NCI-H1105 (cell line): ENCODE data around the gene ETV3L.

Source experiments
- DNase-seq: peaks from one replicate; lab custom pipeline; 2025; lab: John Stamatoyannopoulos, UW

The ETV3L gene

GRCh38 chr1:157099633-157100009 is at the start of gene ETV3L:
Gene ETV3L (minus strand): TSS chr1:157099808. CDS start chr1:157099523, 285 bp downstream.
- no peak for DNase-seq

GRCh38 chr1:157147906-157148700 is 48.5 kb upstream of the ETV3L start:
- DNase-seq: no peak

DNA sequence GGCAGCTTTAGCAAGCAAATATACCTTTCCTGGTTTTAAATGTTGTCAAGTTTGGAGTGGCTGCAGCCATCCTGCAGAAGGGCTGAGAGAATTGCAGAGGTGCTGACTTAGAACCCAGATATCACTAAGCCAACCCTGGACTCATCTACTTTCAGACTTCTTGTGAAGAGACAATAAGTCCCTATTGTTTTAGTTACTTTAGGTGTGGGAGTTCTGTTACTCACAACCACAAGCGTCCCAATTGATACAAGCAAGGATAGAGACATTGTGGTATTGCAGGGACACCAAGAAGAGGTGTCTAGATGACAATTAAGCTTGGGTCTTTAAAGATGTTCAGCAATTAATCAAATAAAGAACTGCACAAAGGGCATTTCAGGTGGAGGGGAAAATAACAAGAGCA is 47.4 kb upstream of the ETV3L start:
- no peak for DNase-seq

GRCh38 chr1:157146244-157146643 is 46.6 kb upstream of the ETV3L start:
- DNase-seq: no peak

DNA sequence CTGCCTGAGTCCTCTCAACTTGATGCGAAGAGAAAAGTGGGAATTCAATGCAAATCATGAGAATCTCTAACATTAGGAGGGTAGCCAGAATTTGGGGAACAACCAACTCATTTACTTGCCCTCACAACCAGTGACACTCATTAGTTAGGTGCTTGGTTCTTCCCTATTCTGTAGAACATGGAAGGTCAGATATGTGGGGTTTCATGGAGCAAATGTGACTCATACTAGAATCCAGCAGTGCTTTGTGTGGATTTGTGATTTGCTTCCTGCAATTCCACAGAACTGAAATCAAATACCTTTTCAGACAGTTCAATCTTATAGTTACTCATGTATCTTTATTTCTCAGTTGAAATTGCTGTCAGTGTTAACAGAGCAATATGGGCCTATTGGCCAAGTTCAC is 45.5 kb upstream of the ETV3L start:
- no peak for DNase-seq

DNA sequence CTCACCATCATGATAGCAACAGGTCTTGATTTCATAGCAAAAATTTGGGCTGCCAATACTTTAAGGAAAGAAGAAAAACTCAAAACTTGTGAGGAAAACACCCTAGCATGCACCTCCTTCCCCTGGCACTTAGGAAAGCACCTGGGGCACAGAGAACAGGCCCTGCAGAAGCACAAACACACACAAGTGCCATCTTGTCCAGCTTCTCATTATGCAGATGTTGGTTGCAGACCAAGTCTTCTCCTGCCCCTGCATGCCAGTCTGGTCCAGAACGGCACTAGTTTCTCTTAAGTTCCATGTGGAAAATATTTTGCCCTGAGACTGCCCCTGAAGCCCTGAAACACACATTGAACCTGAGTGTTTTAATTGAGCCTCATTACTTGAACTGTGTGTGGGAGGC is 44.9 kb upstream of the ETV3L start:
- no peak for DNase-seq

DNA sequence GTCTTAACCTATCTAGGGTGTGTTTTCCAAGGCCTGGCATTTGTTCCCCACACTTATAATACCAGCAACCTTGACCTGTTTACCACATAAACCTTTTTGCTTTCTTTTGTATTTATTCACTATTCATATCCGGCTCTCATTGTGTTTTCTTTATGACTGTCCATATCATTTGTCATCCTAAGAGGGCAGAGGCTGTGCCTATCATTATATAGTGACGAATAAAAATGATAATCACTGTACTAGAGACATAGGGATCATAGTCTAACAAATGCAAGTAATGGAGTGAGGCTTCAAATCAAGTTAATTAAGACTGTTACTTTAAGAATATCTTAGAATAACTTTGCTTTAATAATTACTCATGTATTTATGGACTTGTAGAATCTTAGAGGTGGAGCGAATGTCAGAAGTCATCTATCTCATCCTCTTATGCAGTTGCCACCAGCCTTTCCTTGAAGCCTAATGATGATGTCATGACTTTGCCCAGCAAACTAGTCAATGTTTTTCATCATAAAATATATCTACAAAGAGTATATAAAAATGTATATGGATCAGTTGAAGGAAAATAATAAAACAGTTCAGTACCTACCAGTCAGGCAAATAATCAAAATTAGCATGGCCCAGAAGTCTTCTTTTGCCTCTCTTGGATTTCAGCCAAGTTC is 43.3 kb upstream of the ETV3L start:
- no peak for DNase-seq

DNA sequence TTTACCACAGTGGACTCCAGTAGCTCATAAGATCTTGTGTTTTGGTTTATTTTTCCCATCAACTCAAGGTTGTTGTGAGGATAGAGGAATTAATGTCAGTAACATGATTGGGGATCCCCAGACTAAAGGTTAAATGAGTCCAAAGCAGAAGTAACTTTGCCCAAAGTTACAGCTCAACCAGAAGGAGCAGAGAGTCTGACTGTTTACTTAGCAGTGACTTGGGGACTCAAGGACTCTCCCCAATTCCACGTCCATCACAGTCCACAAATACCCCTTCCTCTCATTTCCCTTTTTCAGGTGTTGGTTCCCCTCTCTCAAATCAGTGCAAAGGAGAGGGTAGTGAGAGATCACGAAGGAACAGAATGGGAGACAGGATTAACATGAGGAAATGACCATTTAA is 42.6 kb upstream of the ETV3L start:
- DNase-seq: no peak

GRCh38 chr1:157141212-157141855 is 41.7 kb upstream of the ETV3L start:
- DNase-seq: no peak

DNA sequence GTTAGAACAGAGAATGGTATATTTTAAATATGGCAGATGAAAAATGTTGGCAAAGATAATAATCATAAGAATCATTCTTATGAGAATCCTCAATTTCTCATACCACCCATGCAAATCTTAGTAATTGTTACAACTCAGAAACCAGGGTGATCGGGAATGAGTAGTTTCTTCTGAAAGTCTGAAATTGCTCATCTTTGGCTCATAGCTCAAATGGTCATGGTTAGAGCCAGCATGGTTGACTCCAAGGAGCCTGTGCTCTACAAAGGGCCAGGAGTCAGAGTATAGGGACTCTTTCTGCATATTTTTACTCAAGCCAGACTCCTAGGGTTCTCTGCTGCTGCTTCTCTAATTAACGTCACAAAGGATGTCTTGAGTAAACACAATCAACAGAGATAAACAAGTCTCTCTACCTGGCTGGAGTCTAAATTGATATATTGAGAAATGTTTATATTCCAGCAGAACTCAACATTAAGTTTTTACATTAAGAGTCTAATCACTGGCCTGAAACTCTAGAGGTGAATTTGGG is 40.5 kb upstream of the ETV3L start:
- DNase-seq: no peak

GRCh38 chr1:157139052-157139715 is 39.6 kb upstream of the ETV3L start:
- no peak for DNase-seq

- DNase-seq: peak; percentile 85
Observed at GRCh38 chr1:157138220-157139051, 38.8 kb upstream of the ETV3L start, which contains the start of gene ETV3. Gene ETV3 (minus strand): TSS chr1:157138395. CDS start chr1:157136352, 2,043 bp downstream.

DNA sequence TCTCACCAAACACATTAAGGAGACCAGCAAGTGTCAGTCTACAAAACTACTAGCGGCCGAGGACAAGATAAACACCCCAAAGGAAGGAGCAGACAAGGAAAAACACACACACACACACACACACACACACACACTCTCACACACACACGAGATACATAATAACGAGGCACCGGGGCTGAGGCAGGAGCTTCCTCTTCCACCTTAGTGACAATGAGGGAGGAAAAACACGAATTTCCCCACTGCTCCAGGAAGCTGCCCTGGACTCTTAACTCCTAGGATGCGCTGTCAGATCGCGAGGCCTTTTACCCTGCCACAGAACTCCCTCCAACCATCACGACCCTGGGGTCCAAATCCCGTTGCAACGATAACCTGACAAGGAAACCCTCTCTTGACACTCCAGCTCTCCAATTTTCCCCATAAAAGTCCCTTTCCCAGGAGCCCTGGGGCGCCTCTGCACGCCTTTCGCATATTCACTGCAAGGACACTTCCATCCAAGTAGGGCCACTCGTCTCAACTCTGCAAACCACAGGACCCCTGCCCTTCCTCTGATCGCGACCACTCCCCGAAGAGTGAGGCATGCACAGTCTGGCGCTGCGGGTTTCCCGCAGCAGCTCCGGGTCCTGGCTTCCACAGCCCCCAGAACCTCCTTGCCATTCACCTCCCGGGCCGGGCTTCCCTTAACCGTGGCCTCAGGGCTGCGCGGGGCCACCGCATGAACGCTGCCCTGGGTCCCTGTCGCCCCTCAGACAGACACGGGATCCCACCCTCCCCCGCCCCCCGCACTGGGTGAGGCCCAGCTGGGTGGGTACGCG is 38.0 kb upstream of the ETV3L start:
- DNase-seq: no peak

DNA sequence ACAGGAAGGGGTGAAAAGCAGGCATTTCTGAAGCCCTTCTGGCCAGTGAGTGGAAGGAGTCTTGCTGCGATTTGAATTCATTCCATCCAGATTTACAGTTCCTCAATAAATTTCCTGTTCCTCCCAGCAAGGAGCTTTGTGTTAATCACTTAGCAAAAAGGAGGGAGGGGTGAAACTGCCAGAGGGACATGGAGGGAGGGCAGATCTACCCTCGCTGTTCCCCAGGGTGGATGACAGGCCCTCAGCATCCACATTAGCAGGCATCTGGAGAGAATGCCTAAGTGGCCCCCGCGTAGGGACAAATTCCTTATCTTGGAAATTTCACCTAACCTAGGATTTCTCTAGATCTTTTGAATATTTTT is 37.4 kb upstream of the ETV3L start:
- no peak for DNase-seq

GRCh38 chr1:157136133-157136532 is 36.5 kb upstream of the ETV3L start:
- no peak for DNase-seq

- DNase-seq: no peak
Observed at GRCh38 chr1:157135646-157136045, 36.0 kb upstream of the ETV3L start.

DNA sequence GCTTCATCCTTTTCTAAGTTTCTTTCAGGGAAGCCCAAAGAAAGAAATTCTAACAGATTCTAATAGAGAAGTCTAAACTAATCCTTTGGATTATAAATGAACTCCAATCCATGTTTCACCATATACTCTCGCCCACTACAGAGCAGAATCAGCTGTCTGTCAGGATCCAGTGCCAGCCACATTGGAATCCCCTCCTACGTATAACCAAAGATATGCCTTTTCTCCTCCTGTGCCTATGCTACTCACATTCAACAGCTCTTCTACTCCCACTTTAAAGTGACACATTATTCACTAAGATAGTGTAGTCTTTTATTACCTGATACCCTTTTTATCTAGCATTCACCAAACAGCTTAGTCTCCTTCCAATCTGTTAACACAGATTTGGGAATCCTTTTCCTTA is 35.5 kb upstream of the ETV3L start:
- no peak for DNase-seq

GRCh38 chr1:157134442-157134841 is 34.8 kb upstream of the ETV3L start:
- no peak for DNase-seq

- no peak for DNase-seq
Observed at GRCh38 chr1:157133426-157133825, 33.8 kb upstream of the ETV3L start.

- DNase-seq: no peak
Observed at GRCh38 chr1:157132616-157133167, 33.1 kb upstream of the ETV3L start.
